Panc1 (cell line): ENCODE measurements around the gene SLC24A4. TPM values are rescaled to one million over a fixed set of nuclear protein-coding genes. Genes with fewer than 3 reads are reported as not detected.

Source experiments
- ATAC-seq: fragments of 200-7000 bp; cut with Tn5 transposase; 2 replicates; pipeline ENCODE4 v1.9.1; 2020; ENCODE audit warnings: mild to moderate bottlenecking, moderate library complexity
- BruUV-seq: library from RNA; stranded (reverse); fragments of 400-500 nt; replicated peaks from 2 replicates; lab custom pipeline; 2021; lab: Mats Ljungman, UMichigan
- CTCF ChIA-PET: fragments of 300-600 bp; sonication (Branson Sonifier 250); formaldehyde crosslinking; loops from one replicate; lab custom pipeline; 2022; ENCODE audit warnings: antibody characterized with exemption; lab: Charles Lee
- POLR2A ChIA-PET: fragments of 300-600 bp; sonication (Branson Sonifier 250); formaldehyde crosslinking; loops from one replicate; lab custom pipeline; 2022; ENCODE audit warnings: antibody characterized with exemption; lab: Charles Lee
- DNase-seq: peaks from one replicate; pipeline ENCODE4 v3.0.0-alpha.2; 2010; ENCODE audit warnings: low read depth, low spot score
- H3K27ac ChIP-seq: 2 replicates; pipeline ENCODE4 v1.5.1; 2011; ENCODE audit warnings: mild to moderate bottlenecking, low read length, inconsistent platforms
- H3K27me3 ChIP-seq: fragments of 200-500 bp; sonication (Bioruptor generic); 2 replicates; pipeline ENCODE4 v1.6.0; 2014; ENCODE audit warnings: low read length, inconsistent platforms; ENCODE audit not compliant: control insufficient read depth, insufficient read depth
- H3K36me3 ChIP-seq: fragments of 200-500 bp; sonication (Bioruptor generic); 2 replicates; pipeline ENCODE4 v1.5.1; 2014; ENCODE audit warnings: inconsistent platforms, mild to moderate bottlenecking, low read length, moderate library complexity; ENCODE audit not compliant: control insufficient read depth, insufficient read depth
- H3K4me1 ChIP-seq: 2 replicates; pipeline ENCODE4 v1.5.1; 2011; ENCODE audit warnings: inconsistent platforms, mild to moderate bottlenecking, low read length, moderate library complexity; ENCODE audit not compliant: control insufficient read depth, insufficient read depth
- H3K4me3 ChIP-seq, 2 experiments: 2 replicates each; pipeline ENCODE4 v1.5.1; 2011 to 2012; ENCODE audit warnings: low read depth in 2 of 2, low read length in 2 of 2, mild to moderate bottlenecking in 2 of 2, inconsistent platforms in 1 of 2, moderate library complexity in 1 of 2
- H3K9me3 ChIP-seq: fragments of 200-500 bp; sonication (Bioruptor generic); 2 replicates; pipeline ENCODE4 v1.5.1; 2014; ENCODE audit warnings: low read depth, mild to moderate bottlenecking, inconsistent platforms, low read length, moderate library complexity; ENCODE audit not compliant: control insufficient read depth, insufficient read depth
- POLR2AphosphoS5 ChIP-seq: IDR thresholded peaks from 2 replicates; pipeline ENCODE4 v1.6.1; 2012; ENCODE audit warnings: mild to moderate bottlenecking, low read depth, low read length, moderate library complexity
- REST ChIP-seq, 2 experiments: IDR thresholded peaks; 2 replicates each; pipeline ENCODE4 v1.6.1; 2011 to 2012; ENCODE audit warnings: low read depth in 2 of 2, control low read depth in 1 of 2, low read length in 1 of 2, mild to moderate bottlenecking in 1 of 2, moderate library complexity in 1 of 2; ENCODE audit not compliant: insufficient read depth in 1 of 2
- SIN3A ChIP-seq: IDR thresholded peaks from 2 replicates; pipeline ENCODE4 v1.6.1; 2012; ENCODE audit warnings: low read depth, mild to moderate bottlenecking, low read length, moderate library complexity, borderline replicate concordance; ENCODE audit not compliant: insufficient read depth
- TCF7L2 ChIP-seq: IDR thresholded peaks from 2 replicates; pipeline ENCODE4 v1.6.1; 2011; ENCODE audit warnings: mild to moderate bottlenecking, low read depth, low read length, inconsistent platforms
- in situ Hi-C: cut with HindIII; loops from 2 replicates; pipeline ENCODE4 v1.10.0; 2016; ENCODE audit warnings: low sequenced_read_pairs, low pct_unique_long_range_greater_than_20kb
- intact Hi-C: fragments of 100-400 bp; cut with micrococcal nuclease; formaldehyde crosslinking; loops from one replicate; pipeline ENCODE4 v1.10.0; 2022; ENCODE audit not compliant: unreplicated experiment
- total RNA-seq: library from RNA; stranded (reverse); gene quantifications from one replicate; pipeline ENCODE4 v1.2.1, GENCODE V29; 2021; ENCODE audit not compliant: unreplicated experiment
- TF ChIP-seq, protein P1 (sequence below): fragments of 450-650 bp; IDR thresholded peaks from 2 replicates; pipeline ENCODE4 v1.5.1; 2017; ENCODE audit warnings: mild to moderate bottlenecking

SLC24A4 gene
- total RNA-seq, 1 experiment from 2014 or later: not detected

GRCh38 chr14:92437729-92438285 lies 114.8 kb downstream of the SLC24A4 start:
- no peak for DNase-seq
- H3K27me3 ChIP-seq: no peaks in the 10 kb centered on the region
- H3K9me3 ChIP-seq: no peaks in the 10 kb centered on the region
- in situ Hi-C loops (no loop called here), intact Hi-C loops (no loop called here)
- no peaks in the 10 kb centered on the region for H3K4me1 ChIP-seq
- no peak for TF ChIP-seq POLR2AphosphoS5
- no peak for TF ChIP-seq SIN3A
- TF ChIP-seq, protein P1, sequence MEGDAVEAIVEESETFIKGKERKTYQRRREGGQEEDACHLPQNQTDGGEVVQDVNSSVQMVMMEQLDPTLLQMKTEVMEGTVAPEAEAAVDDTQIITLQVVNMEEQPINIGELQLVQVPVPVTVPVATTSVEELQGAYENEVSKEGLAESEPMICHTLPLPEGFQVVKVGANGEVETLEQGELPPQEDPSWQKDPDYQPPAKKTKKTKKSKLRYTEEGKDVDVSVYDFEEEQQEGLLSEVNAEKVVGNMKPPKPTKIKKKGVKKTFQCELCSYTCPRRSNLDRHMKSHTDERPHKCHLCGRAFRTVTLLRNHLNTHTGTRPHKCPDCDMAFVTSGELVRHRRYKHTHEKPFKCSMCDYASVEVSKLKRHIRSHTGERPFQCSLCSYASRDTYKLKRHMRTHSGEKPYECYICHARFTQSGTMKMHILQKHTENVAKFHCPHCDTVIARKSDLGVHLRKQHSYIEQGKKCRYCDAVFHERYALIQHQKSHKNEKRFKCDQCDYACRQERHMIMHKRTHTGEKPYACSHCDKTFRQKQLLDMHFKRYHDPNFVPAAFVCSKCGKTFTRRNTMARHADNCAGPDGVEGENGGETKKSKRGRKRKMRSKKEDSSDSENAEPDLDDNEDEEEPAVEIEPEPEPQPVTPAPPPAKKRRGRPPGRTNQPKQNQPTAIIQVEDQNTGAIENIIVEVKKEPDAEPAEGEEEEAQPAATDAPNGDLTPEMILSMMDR: no peak
- ChIA-PET POLR2A (no interaction called here), CTCF (no interaction called here)
- no peaks in the 10 kb centered on the region for H3K36me3 ChIP-seq
- no peak overlapping the region for H3K4me3 ChIP-seq
- BruUV-seq: no TSS peak
- no peak for ATAC-seq
- H3K27ac ChIP-seq: no peak overlapping the region

DNA sequence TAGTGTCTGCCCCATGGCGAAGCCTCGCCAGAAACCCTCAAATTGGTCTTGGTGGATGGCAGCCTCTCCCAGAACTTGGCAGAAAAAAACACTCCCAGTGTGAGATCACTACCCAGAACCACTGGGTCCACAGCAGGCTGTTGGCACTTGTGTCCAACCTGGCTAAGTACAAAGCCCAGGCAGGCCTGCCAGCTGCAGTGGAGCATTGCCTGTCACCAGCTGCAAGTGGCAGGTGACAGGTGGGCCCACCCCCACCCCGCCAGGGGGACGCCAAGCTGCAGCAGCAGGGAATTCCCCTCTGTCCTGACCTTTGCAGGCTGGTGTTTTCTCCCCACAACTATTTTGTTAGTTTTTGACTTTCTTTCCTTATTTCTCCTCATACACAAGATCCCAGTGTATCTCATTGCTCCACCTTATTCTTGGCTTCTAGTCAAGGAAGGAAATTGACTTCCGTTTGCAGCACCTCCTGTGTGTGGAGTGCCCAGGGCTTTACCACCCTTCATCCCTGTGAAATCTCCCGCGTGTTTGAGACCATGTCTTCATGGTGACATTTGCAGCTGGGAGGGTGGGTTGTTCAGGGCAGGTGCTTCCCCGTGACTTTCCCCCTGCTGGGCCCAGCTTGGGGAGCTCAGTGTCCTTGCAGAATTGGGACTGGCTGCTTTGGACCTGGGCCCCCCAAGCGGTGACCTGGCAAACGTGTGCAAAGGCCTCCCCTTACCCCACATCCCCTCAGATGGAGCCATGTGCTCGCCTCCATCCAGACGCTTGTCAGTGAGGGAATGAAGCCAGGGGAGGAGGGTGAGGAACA lies 116.8 kb downstream of the SLC24A4 start:
- BruUV-seq: no TSS peak
- intact Hi-C loops: no loop called here

More for the DNA sequence above, 116.8 kb downstream of the SLC24A4 start:
- no peaks in the 10 kb centered on the region for H3K4me1 ChIP-seq
- CTCF ChIA-PET: no interaction called here
- ATAC-seq: no peak
- no peaks in the 10 kb centered on the region for H3K27me3 ChIP-seq
- no peaks in the 10 kb centered on the region for H3K9me3 ChIP-seq
- POLR2A ChIA-PET: no interaction called here
- H3K4me3 ChIP-seq: no peak overlapping the region
- TF ChIP-seq, protein P1: no peak
- TF ChIP-seq REST (IDR thresholded peaks at IDR 0.05; ENCODE audit: insufficient read depth in 1 of 2, low read depth in 2 of 2, low read length in 1 of 2): no peak
- no peak for TF ChIP-seq TCF7L2
- no peak for TF ChIP-seq POLR2AphosphoS5
- no peak for TF ChIP-seq SIN3A
- H3K36me3 ChIP-seq: no peaks in the 10 kb centered on the region
- no peak overlapping the region for H3K27ac ChIP-seq
- DNase-seq: no peak
- in situ Hi-C loops: no loop called here
